IMR-90 (cell line): Measurements from ENCODE around the gene PSAP. TPM values are rescaled to one million over a fixed set of nuclear protein-coding genes. Genes with fewer than 3 reads are reported as not detected.

Experiments used
- ATAC-seq: fragments of 200-7000 bp; cut with Tn5 transposase; 2 replicates; pipeline ENCODE4 v1.9.1; 2020; ENCODE audit warnings: low read depth, mild to moderate bottlenecking, moderate library complexity
- BruUV-seq: library from RNA; stranded (reverse); fragments of 400-500 nt; replicated peaks from 2 replicates; lab custom pipeline; 2021; lab: Mats Ljungman, UMichigan
- CTCF ChIA-PET: fragments of 300-600 bp; formaldehyde crosslinking; extraction: SDS; loops from one replicate; lab custom pipeline; 2021; ENCODE audit warnings: antibody characterized with exemption; lab: Yijun Ruan, JAX
- POLR2A ChIA-PET: fragments of 300-600 bp; sonication (Branson Sonifier 250); formaldehyde crosslinking; loops from one replicate; lab custom pipeline; 2022; ENCODE audit warnings: antibody characterized with exemption; ENCODE audit not compliant: unreplicated experiment; lab: Charles Lee
- DNase-seq: peaks from one replicate; pipeline ENCODE4 v3.0.0; 2013
- H2AFZ ChIP-seq: replicated peaks from 2 replicates; pipeline ENCODE3; 2013; ENCODE audit warnings: low read length, mild to moderate bottlenecking; ENCODE audit not compliant: poor library complexity
- H2AK5ac ChIP-seq: 2 replicates; pipeline ENCODE4 v1.6.1; 2013; ENCODE audit warnings: low read depth, low read length, inconsistent platforms
- H2AK9ac ChIP-seq: replicated peaks from 2 replicates; pipeline ENCODE3; 2013; ENCODE audit warnings: mild to moderate bottlenecking, low read depth, low read length, moderate library complexity; ENCODE audit not compliant: poor library complexity
- H2BK120ac ChIP-seq: 2 replicates; pipeline ENCODE4 v1.6.1; 2013; ENCODE audit warnings: low read depth, low read length, inconsistent platforms
- H2BK15ac ChIP-seq: 3 replicates; pipeline ENCODE4 v1.6.1; 2013; ENCODE audit warnings: low read depth, low read length, inconsistent platforms
- H2BK20ac ChIP-seq: 2 replicates; pipeline ENCODE4 v1.6.1; 2013; ENCODE audit warnings: low read depth, mild to moderate bottlenecking, inconsistent platforms, low read length, moderate library complexity
- H2BK5ac ChIP-seq: 2 replicates; pipeline ENCODE4 v1.6.1; 2013; ENCODE audit warnings: mild to moderate bottlenecking, low read depth, low read length, inconsistent platforms; ENCODE audit not compliant: poor library complexity, severe bottlenecking
- H3K14ac ChIP-seq: replicated peaks from 2 replicates; pipeline ENCODE4 v1.6.1; 2013; ENCODE audit warnings: low read depth, low read length, inconsistent platforms
- H3K18ac ChIP-seq: 2 replicates; pipeline ENCODE4 v1.6.1; 2013; ENCODE audit warnings: low read depth, low read length, control low read depth
- H3K23ac ChIP-seq: 2 replicates; pipeline ENCODE4 v1.6.1; 2013; ENCODE audit warnings: low read depth, low read length, inconsistent platforms
- H3K27ac ChIP-seq: 2 replicates; pipeline ENCODE4 v1.5.1; 2013; ENCODE audit warnings: mild to moderate bottlenecking, control low read depth, low read length; ENCODE audit not compliant: insufficient read depth
- H3K27me3 ChIP-seq: 2 replicates; pipeline ENCODE4 v1.6.1; 2013; ENCODE audit warnings: low read length; ENCODE audit not compliant: control insufficient read depth, insufficient read depth
- H3K36me3 ChIP-seq: 2 replicates; pipeline ENCODE4 v1.6.1; 2013; ENCODE audit warnings: low read length, mixed read lengths; ENCODE audit not compliant: control insufficient read depth, insufficient read depth
- H3K4ac ChIP-seq: 2 replicates; pipeline ENCODE4 v1.6.1; 2013; ENCODE audit warnings: low read depth, low read length, inconsistent platforms
- H3K4me1 ChIP-seq: 2 replicates; pipeline ENCODE4 v1.6.1; 2013; ENCODE audit warnings: low read length, mixed read lengths; ENCODE audit not compliant: control insufficient read depth, insufficient read depth
- H3K4me2 ChIP-seq: 2 replicates; pipeline ENCODE4 v1.6.1; 2013; ENCODE audit warnings: low read depth, mild to moderate bottlenecking, control low read depth, low read length, moderate library complexity
- H3K4me3 ChIP-seq: 2 replicates; pipeline ENCODE4 v1.5.1; 2013; ENCODE audit warnings: low read depth, mild to moderate bottlenecking, control low read depth, low read length, moderate library complexity; ENCODE audit not compliant: insufficient read depth
- H3K56ac ChIP-seq: 2 replicates; pipeline ENCODE4 v1.6.1; 2013; ENCODE audit warnings: low read length, inconsistent platforms; ENCODE audit not compliant: insufficient read depth; ENCODE audit errors: extremely low read depth
- H3K79me1 ChIP-seq, 2 experiments: 2 replicates each; pipeline ENCODE4 v1.6.1; 2013; ENCODE audit warnings: low read length in 2 of 2, inconsistent platforms in 1 of 2, low read depth in 1 of 2
- H3K9ac ChIP-seq: 2 replicates; pipeline ENCODE4 v1.6.1; 2013; ENCODE audit warnings: low read depth, low read length, control low read depth
- H3K9me1 ChIP-seq: 2 replicates; pipeline ENCODE4 v1.6.1; 2013; ENCODE audit warnings: low read length, inconsistent platforms; ENCODE audit not compliant: insufficient read depth
- H3K9me3 ChIP-seq: 2 replicates; pipeline ENCODE4 v1.6.1; 2013; ENCODE audit warnings: low read length; ENCODE audit not compliant: control insufficient read depth, insufficient read depth
- H4K20me1 ChIP-seq: 2 replicates; pipeline ENCODE4 v1.6.1; 2013; ENCODE audit warnings: low read length, inconsistent platforms; ENCODE audit not compliant: insufficient read depth
- H4K5ac ChIP-seq: 2 replicates; pipeline ENCODE4 v1.6.1; 2013; ENCODE audit warnings: mild to moderate bottlenecking, low read depth, low read length, control low read depth
- H4K8ac ChIP-seq, 2 experiments: 2 replicates each; pipeline ENCODE4 v1.6.1; 2013; ENCODE audit warnings: low read depth in 2 of 2, low read length in 2 of 2, control low read depth in 1 of 2, inconsistent platforms in 1 of 2
- H4K91ac ChIP-seq: 2 replicates; pipeline ENCODE4 v1.6.1; 2013; ENCODE audit warnings: low read depth, low read length, inconsistent platforms; ENCODE audit not compliant: insufficient read depth
- CEBPB ChIP-seq: IDR thresholded peaks from 2 replicates; pipeline ENCODE4 v1.6.1; 2012; ENCODE audit warnings: low read depth, low read length, improper control_type of control experiment
- CHD1 ChIP-seq: IDR thresholded peaks from 2 replicates; pipeline ENCODE4 v1.6.1; 2012; ENCODE audit warnings: low read depth, low read length, improper control_type of control experiment
- FOS ChIP-seq: fragments of 150-350 bp; IDR thresholded peaks from 2 replicates; pipeline ENCODE4 v1.6.1; 2016; ENCODE audit warnings: low read depth, low read length
- MAFK ChIP-seq: IDR thresholded peaks from 2 replicates; pipeline ENCODE4 v1.6.1; 2012; ENCODE audit warnings: low read depth, low read length, improper control_type of control experiment
- MAZ ChIP-seq: IDR thresholded peaks from 2 replicates; pipeline ENCODE4 v1.6.1; 2012; ENCODE audit warnings: low read depth, mild to moderate bottlenecking, low read length, improper control_type of control experiment, moderate library complexity, borderline replicate concordance
- MXI1 ChIP-seq: IDR thresholded peaks from 2 replicates; pipeline ENCODE4 v1.6.1; 2012; ENCODE audit warnings: low read depth, mild to moderate bottlenecking, low read length, moderate library complexity, borderline replicate concordance
- NFE2L2 ChIP-seq: fragments of 150-350 bp; IDR thresholded peaks from 2 replicates; pipeline ENCODE4 v1.6.1; 2016; ENCODE audit warnings: low read depth, mild to moderate bottlenecking, low read length
- RCOR1 ChIP-seq: IDR thresholded peaks from 2 replicates; pipeline ENCODE4 v1.6.1; 2012; ENCODE audit warnings: mild to moderate bottlenecking, low read length, improper control_type of control experiment; ENCODE audit not compliant: insufficient replicate concordance
- RFX5 ChIP-seq: IDR thresholded peaks from 2 replicates; pipeline ENCODE4 v1.8.0; 2012; ENCODE audit warnings: low read depth, mild to moderate bottlenecking, low read length, moderate library complexity
- SMC3 ChIP-seq: fragments of 150-350 bp; IDR thresholded peaks from 2 replicates; pipeline ENCODE4 v1.6.1; 2016; ENCODE audit warnings: low read depth, mild to moderate bottlenecking, antibody characterized with exemption, low read length, moderate library complexity
- WGBS, 2 experiments: methylation state at CpG; one replicate each; pipeline versions ENCODE4 v1.1.5 to v1.1.7; 2013; ENCODE audit warnings: missing lambda C conversion rate in 2 of 2; ENCODE audit not compliant: insufficient read length in 1 of 2; ENCODE audit errors: extremely low coverage in 2 of 2; 5-methylcytosine and 5-hydroxymethylcytosine counted together
- dilution Hi-C: fragments of 300-500 bp; cut with HindIII; formaldehyde crosslinking; loops from one replicate; pipeline ENCODE4 v1.14.3; 2018; ENCODE audit warnings: low sequenced_read_pairs; ENCODE audit not compliant: unreplicated experiment
- in situ Hi-C: fragments of 300-500 bp; cut with MboI; formaldehyde crosslinking; loops from 3 replicates; pipeline ENCODE4 v1.14.3; 2019; ENCODE audit warnings: low sequenced_read_pairs, inconsistent platforms, mixed read lengths
- intact Hi-C: fragments of 100-400 bp; cut with micrococcal nuclease; formaldehyde crosslinking; loops from 2 replicates; pipeline ENCODE4 v1.10.0; 2022
- polyA plus RNA-seq, 3 experiments: library from polyadenylated mRNA; depleted of rRNA; stranded (reverse); fragments of >200 nt; gene quantifications; 2 replicates each; pipeline ENCODE4 v1.2.3, GENCODE V29; 2012; ENCODE audit warnings: low replicate concordance in 1 of 3
- total RNA-seq: library from RNA; depleted of rRNA; stranded (reverse); fragments of >200 nt; gene quantifications from 2 replicates; pipeline ENCODE4 v1.2.3, GENCODE V29; 2012
- TF ChIP-seq, protein P1 (sequence below): conservative IDR thresholded peaks from 2 replicates; pipeline ENCODE4 v1.5.1; 2012; ENCODE audit warnings: mild to moderate bottlenecking, low read depth, low read length, improper control_type of control experiment
- TF ChIP-seq, protein P2 (sequence below): fragments of 150-350 bp; IDR thresholded peaks from 2 replicates; pipeline ENCODE4 v1.6.1; 2017; ENCODE audit warnings: mild to moderate bottlenecking, antibody characterized with exemption, low read length, low read depth

The PSAP gene
- total and polyA plus RNA-seq, 2 of the 4 experiments (the other 2 are of a cell fraction), result 216 to 876 TPM

DNA sequence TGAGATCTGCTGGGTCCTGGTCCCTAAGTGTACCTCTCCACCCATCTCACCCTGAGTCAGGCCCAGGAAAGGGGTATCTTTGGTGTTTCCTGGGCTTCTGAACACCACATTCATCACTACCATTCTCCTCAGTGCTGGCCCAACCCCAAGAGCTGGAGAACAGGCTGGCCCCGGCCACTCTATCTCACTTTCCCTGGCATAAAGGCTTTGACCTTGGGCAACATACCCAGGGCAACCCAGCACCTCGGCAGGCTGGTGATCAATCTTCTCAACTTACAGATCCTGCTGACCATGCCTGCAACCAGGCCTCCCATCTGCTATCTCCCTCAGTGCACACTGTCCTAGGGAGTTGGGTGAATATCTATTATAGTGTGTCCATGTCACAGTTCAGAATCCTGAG, 79.8 kb downstream of the PSAP start (continued):
- TF ChIP-seq, protein P1, sequence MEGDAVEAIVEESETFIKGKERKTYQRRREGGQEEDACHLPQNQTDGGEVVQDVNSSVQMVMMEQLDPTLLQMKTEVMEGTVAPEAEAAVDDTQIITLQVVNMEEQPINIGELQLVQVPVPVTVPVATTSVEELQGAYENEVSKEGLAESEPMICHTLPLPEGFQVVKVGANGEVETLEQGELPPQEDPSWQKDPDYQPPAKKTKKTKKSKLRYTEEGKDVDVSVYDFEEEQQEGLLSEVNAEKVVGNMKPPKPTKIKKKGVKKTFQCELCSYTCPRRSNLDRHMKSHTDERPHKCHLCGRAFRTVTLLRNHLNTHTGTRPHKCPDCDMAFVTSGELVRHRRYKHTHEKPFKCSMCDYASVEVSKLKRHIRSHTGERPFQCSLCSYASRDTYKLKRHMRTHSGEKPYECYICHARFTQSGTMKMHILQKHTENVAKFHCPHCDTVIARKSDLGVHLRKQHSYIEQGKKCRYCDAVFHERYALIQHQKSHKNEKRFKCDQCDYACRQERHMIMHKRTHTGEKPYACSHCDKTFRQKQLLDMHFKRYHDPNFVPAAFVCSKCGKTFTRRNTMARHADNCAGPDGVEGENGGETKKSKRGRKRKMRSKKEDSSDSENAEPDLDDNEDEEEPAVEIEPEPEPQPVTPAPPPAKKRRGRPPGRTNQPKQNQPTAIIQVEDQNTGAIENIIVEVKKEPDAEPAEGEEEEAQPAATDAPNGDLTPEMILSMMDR, result no peak
- TF ChIP-seq MAZ (no peak), CEBPB (no peak)

DNA sequence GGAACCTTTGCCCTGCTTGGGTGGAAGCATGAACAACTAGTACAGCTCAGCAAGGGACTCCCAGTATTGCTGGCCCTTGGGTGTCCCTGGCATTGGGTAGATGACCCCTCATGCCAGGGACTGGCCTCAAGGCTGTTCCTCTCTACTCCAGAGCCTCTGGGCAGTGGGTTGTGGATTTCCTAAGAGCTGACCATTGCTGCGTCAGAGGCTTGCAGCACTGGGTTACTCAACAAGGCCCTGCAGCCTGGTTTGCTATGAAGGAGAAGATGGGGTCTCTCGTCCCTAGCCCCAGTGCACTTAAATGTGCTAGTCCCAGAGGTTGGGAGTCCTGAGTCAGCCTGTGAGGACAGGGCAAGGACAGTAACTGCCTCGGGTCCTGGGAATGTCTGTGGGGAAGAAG, 80.3 kb downstream of the PSAP start:
- WGBS, 2 experiments, result 100% methylated on average over 1 of the region's 3 CpGs; no CpG with 5 or more reads in 1 of the 2 experiments
- ChIA-PET POLR2A (no interaction called here), CTCF (no interaction called here)
- Histone ChIP-seq H2AFZ (no peak overlapping the region), H3K4me1 (peaks cover 54% of the 10 kb centered on the region), H3K4ac (peak overlapping the region; percentile 72), H3K79me1 (peaks cover 6 to 23% of the 10 kb centered on the region in 2 experiments; a peak in 2 of 4 replicates), H3K14ac (no peak overlapping the region; the same call in 1 of the 2 replicates), H3K9me3 (no peaks in the 10 kb centered on the region), H3K9ac (no peak overlapping the region), H4K20me1 (no peaks in the 10 kb centered on the region), H2AK9ac (peak overlapping the region; percentile 8), H2BK20ac (peak overlapping the region; percentile 59), H3K23ac (no peak overlapping the region), H3K56ac (no peak overlapping the region), H3K4me3 (no peak overlapping the region), H2BK15ac (peak overlapping the region; percentile 82; the same call in 2 of the 3 replicates), H3K9me1 (peaks cover 42% of the 10 kb centered on the region), H3K27me3 (no peaks in the 10 kb centered on the region), H3K27ac (peak overlapping the region; percentile 34), H4K91ac (peak overlapping the region; percentile 72), H4K8ac (peak overlapping the region; percentile 75 to 84), H2BK5ac (peak overlapping the region; percentile 76), H3K36me3 (no peaks in the 10 kb centered on the region), H4K5ac (peak overlapping the region; percentile 70), H3K18ac (peak overlapping the region; percentile 67), H2AK5ac (peak overlapping the region; percentile 85), H3K4me2 (no peak overlapping the region), H2BK120ac (peak overlapping the region; percentile 91)
- in situ Hi-C loops, result no loop called here
- intact Hi-C loops, result loop anchor here (5.0 kb wide), 1 partner anchor 73 kb away; no protein-coding TSS in a partner anchor
- ATAC-seq, result no peak
- no peak for DNase-seq
- BruUV-seq, result no TSS peak
- TF ChIP-seq CHD1 (no peak), SMC3 (no peak), MAFK (no peak), MXI1 (no peak), FOS (no peak), RCOR1 (no peak), RFX5 (no peak), CEBPB (no peak), MAZ (no peak), NFE2L2 (no peak)
- TF ChIP-seq, protein P2, sequence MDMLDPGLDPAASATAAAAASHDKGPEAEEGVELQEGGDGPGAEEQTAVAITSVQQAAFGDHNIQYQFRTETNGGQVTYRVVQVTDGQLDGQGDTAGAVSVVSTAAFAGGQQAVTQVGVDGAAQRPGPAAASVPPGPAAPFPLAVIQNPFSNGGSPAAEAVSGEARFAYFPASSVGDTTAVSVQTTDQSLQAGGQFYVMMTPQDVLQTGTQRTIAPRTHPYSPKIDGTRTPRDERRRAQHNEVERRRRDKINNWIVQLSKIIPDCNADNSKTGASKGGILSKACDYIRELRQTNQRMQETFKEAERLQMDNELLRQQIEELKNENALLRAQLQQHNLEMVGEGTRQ, result no peak
- dilution Hi-C loops, result no loop called here
